H1 (cell line): ENCODE results near the gene FAM227B. TPM values are rescaled to one million over a fixed set of nuclear protein-coding genes. Genes with fewer than 3 reads are reported as not detected.

Experiments used
- CTCF ChIA-PET: fragments of 300-600 bp; sonication (Branson Sonifier 250); formaldehyde crosslinking; loops from one replicate; lab custom pipeline; 2021; ENCODE audit not compliant: partially characterized antibody; lab: Charles Lee
- POLR2A ChIA-PET: fragments of 300-600 bp; sonication (Branson Sonifier 250); formaldehyde crosslinking; loops from one replicate; lab custom pipeline; 2021; ENCODE audit warnings: inconsistent platforms; ENCODE audit not compliant: partially characterized antibody; lab: Charles Lee
- DNase-seq, 2 experiments: peaks; one replicate each; pipeline versions ENCODE4 v3.0.0 to v3.0.0-alpha.2; 2010 to 2022; ENCODE audit warnings: low spot score in 2 of 2, low read depth in 1 of 2, mixed read lengths in 1 of 2
- FAIRE-seq: peaks from 2 replicates; lab custom pipeline; 2011; peaks lifted over from hg19 to GRCh38; lab: Jason Lieb, UNC
- H2AFZ ChIP-seq: 2 replicates; pipeline ENCODE4 v1.8.1; 2012; ENCODE audit warnings: low read length, inconsistent platforms
- H2AK5ac ChIP-seq: 2 replicates; pipeline ENCODE4 v1.6.1; 2013; ENCODE audit warnings: low read depth, low read length
- H2BK120ac ChIP-seq: replicated peaks from 2 replicates; pipeline ENCODE3; 2013; ENCODE audit warnings: low read depth, low read length, inconsistent platforms
- H2BK12ac ChIP-seq: 2 replicates; pipeline ENCODE4 v1.6.1; 2013; ENCODE audit warnings: low read depth, low read length
- H2BK15ac ChIP-seq: 2 replicates; pipeline ENCODE4 v1.6.1; 2013; ENCODE audit warnings: low read length
- H2BK20ac ChIP-seq: 2 replicates; pipeline ENCODE4 v1.6.1; 2013; ENCODE audit warnings: low read length
- H2BK5ac ChIP-seq: 2 replicates; pipeline ENCODE4 v1.6.1; 2013; ENCODE audit warnings: low read depth, low read length
- H3K14ac ChIP-seq: 2 replicates; pipeline ENCODE4 v1.6.1; 2013; ENCODE audit warnings: inconsistent platforms; ENCODE audit not compliant: insufficient read length
- H3K18ac ChIP-seq: 2 replicates; pipeline ENCODE4 v1.6.1; 2013; ENCODE audit warnings: low read length; ENCODE audit errors: extremely low read depth
- H3K23ac ChIP-seq: 2 replicates; pipeline ENCODE4 v1.6.1; 2013; ENCODE audit warnings: inconsistent platforms; ENCODE audit not compliant: insufficient read length
- H3K23me2 ChIP-seq: 2 replicates; pipeline ENCODE4 v1.6.1; 2013; ENCODE audit warnings: low read depth, low read length
- H3K27ac ChIP-seq: 2 replicates; pipeline ENCODE4 v1.6.1; 2011; ENCODE audit warnings: low read depth, low read length, inconsistent platforms
- H3K27me3 ChIP-seq, 4 experiments: replicated peaks in 1 of 4; 1 replicate in 1 of 4; 2 replicates in 3 of 4; pipeline versions ENCODE4 v1.6.1 to v1.8.1; 2011 to 2013; ENCODE audit warnings: low read length in 3 of 4, mild to moderate bottlenecking in 3 of 4, inconsistent platforms in 2 of 4, mixed read lengths in 2 of 4, moderate library complexity in 1 of 4; ENCODE audit not compliant: control insufficient read depth in 3 of 4, insufficient read depth in 3 of 4; ENCODE audit errors: extremely low read depth in 1 of 4
- H3K36me3 ChIP-seq, 4 experiments: 2 replicates each; pipeline versions ENCODE4 v1.6.1 to v1.8.1; 2011 to 2013; ENCODE audit warnings: mild to moderate bottlenecking in 4 of 4, low read length in 3 of 4, moderate library complexity in 2 of 4, control low read depth in 1 of 4, inconsistent platforms in 1 of 4; ENCODE audit not compliant: insufficient read depth in 4 of 4, control insufficient read depth in 2 of 4
- H3K4ac ChIP-seq: replicated peaks from 2 replicates; pipeline ENCODE3; 2013; ENCODE audit warnings: low read length, low read depth, mixed read lengths, inconsistent platforms; ENCODE audit not compliant: insufficient read length
- H3K4me1 ChIP-seq, 4 experiments: replicated peaks in 1 of 4; 1 replicate in 1 of 4; 2 replicates in 3 of 4; pipeline versions ENCODE4 v1.6.1 to v1.8.1; 2011 to 2013; ENCODE audit warnings: low read length in 3 of 4, inconsistent platforms in 2 of 4, mixed read lengths in 1 of 4; ENCODE audit not compliant: insufficient read depth in 4 of 4, control insufficient read depth in 3 of 4
- H3K4me2 ChIP-seq, 2 experiments: 2 replicates each; pipeline versions ENCODE4 v1.6.1 to v1.8.1; 2011 to 2013; ENCODE audit warnings: low read depth in 2 of 2, low read length in 2 of 2, control low read depth in 1 of 2, inconsistent platforms in 1 of 2, mild to moderate bottlenecking in 1 of 2; ENCODE audit not compliant: insufficient read depth in 1 of 2
- H3K4me3 ChIP-seq, 4 experiments: fragments of 200-600, 300-600 bp in 1 of 4; sonication (generic), shearing (Covaris generic), sonication (Bioruptor Twin) in 1 of 4; 2 replicates each; pipeline versions ENCODE4 v1.5.1 to v1.8.1; 2011 to 2016; ENCODE audit warnings: low read length in 4 of 4, low read depth in 3 of 4, control low read depth in 2 of 4, inconsistent platforms in 2 of 4, mild to moderate bottlenecking in 2 of 4, mixed read lengths in 1 of 4, moderate library complexity in 1 of 4; ENCODE audit not compliant: insufficient read depth in 2 of 4; ENCODE audit errors: extremely low read depth in 1 of 4
- H3K56ac ChIP-seq: replicated peaks from 2 replicates; pipeline ENCODE3; 2013; ENCODE audit warnings: low read depth, mild to moderate bottlenecking, mixed read lengths, low read length, inconsistent platforms; ENCODE audit not compliant: insufficient read length
- H3K79me1 ChIP-seq: 2 replicates; pipeline ENCODE4 v1.6.1; 2013; ENCODE audit warnings: low read depth, low read length, control low read depth
- H3K79me2 ChIP-seq, 2 experiments: 2 replicates each; pipeline versions ENCODE4 v1.6.1 to v1.8.1; 2012 to 2013; ENCODE audit warnings: low read length in 2 of 2, mild to moderate bottlenecking in 2 of 2, inconsistent platforms in 1 of 2; ENCODE audit not compliant: insufficient read depth in 2 of 2, control insufficient read depth in 1 of 2
- H3K9ac ChIP-seq, 4 experiments: replicated peaks in 1 of 4; 1 replicate in 1 of 4; 2 replicates in 3 of 4; pipeline versions ENCODE4 v1.6.1 to v1.8.1; 2011 to 2013; ENCODE audit warnings: low read depth in 3 of 4, low read length in 3 of 4, control low read depth in 2 of 4, mild to moderate bottlenecking in 2 of 4, moderate library complexity in 2 of 4, inconsistent platforms in 1 of 4; ENCODE audit errors: extremely low read depth in 1 of 4
- H3K9me3 ChIP-seq, 2 experiments: 2 replicates each; pipeline versions ENCODE4 v1.6.1 to v1.8.1; 2012 to 2013; ENCODE audit warnings: mild to moderate bottlenecking in 2 of 2, moderate library complexity in 2 of 2, control low read depth in 1 of 2, inconsistent platforms in 1 of 2, low read depth in 1 of 2, low read length in 1 of 2, mixed read lengths in 1 of 2; ENCODE audit not compliant: insufficient read depth in 2 of 2
- H4K20me1 ChIP-seq, 2 experiments: replicated peaks in 1 of 2; 2 replicates each; pipeline versions ENCODE3 to v1.8.1; 2011 to 2013; ENCODE audit warnings: inconsistent platforms in 2 of 2, low read length in 2 of 2, mild to moderate bottlenecking in 1 of 2; ENCODE audit not compliant: insufficient read depth in 2 of 2, control insufficient read depth in 1 of 2
- H4K5ac ChIP-seq: 2 replicates; pipeline ENCODE4 v1.6.1; 2013; ENCODE audit warnings: low read length, low read depth, mixed read lengths, inconsistent platforms; ENCODE audit not compliant: insufficient read length
- H4K8ac ChIP-seq: 2 replicates; pipeline ENCODE4 v1.8.0; 2013; ENCODE audit warnings: mild to moderate bottlenecking, moderate library complexity, low read length, inconsistent platforms; ENCODE audit not compliant: insufficient read depth; ENCODE audit errors: extremely low read depth
- H4K91ac ChIP-seq: replicated peaks from 2 replicates; pipeline ENCODE3; 2013; ENCODE audit warnings: low read length, mixed read lengths, inconsistent platforms; ENCODE audit not compliant: insufficient read length
- CBX5 ChIP-seq: fragments of 300-800, 300-1000 bp; sonication (generic); IDR thresholded peaks from 2 replicates; pipeline ENCODE4 v1.7.1; 2016; ENCODE audit warnings: antibody characterized with exemption, low read length, low read depth
- KDM5A ChIP-seq: fragments of 200-600 bp; IDR thresholded peaks from 2 replicates; pipeline ENCODE4 v1.7.1; 2012; ENCODE audit warnings: mild to moderate bottlenecking, low read length, inconsistent platforms, mixed read lengths
- MAFK ChIP-seq: IDR thresholded peaks from 2 replicates; pipeline ENCODE4 v1.6.1; 2012; ENCODE audit warnings: low read depth, mild to moderate bottlenecking, improper control_type of control experiment, low read length
- SP2 ChIP-seq: IDR thresholded peaks from 2 replicates; pipeline ENCODE4 v1.6.1; 2012; ENCODE audit warnings: mild to moderate bottlenecking, low read length, inconsistent platforms
- WGBS, 2 experiments: shearing (Covaris generic) in 1 of 2; methylation state at CpG; one replicate each; pipeline versions ENCODE4 v1.1.6 to v1.1.7; 2013 to 2015; ENCODE audit warnings: low lambda C conversion rate in 2 of 2, mixed read lengths in 2 of 2, inconsistent platforms in 1 of 2, low coverage in 1 of 2, missing lambda C conversion rate in 1 of 2; ENCODE audit not compliant: insufficient replicate concordance in 2 of 2, insufficient coverage in 1 of 2, insufficient read length in 1 of 2; ENCODE audit errors: extremely low coverage in 1 of 2, missing lambda C conversion rate in 1 of 2; 5-methylcytosine and 5-hydroxymethylcytosine counted together
- polyA plus RNA-seq, 7 experiments: library from polyadenylated mRNA; depleted of rRNA in 3 of 7; stranded (reverse) in 5 of 7; unstranded in 2 of 7; fragments of >200 nt in 5 of 7; fragments of 200-250 nt in 2 of 7; gene quantifications; 1 replicate in 5 of 7; 2 replicates in 1 of 7; 4 replicates in 1 of 7; pipeline versions ENCODE4 v1.2.1 to v1.2.3, GENCODE V29; 2011 to 2013; ENCODE audit warnings: missing spikeins in 2 of 7, mixed read lengths in 2 of 7
- total RNA-seq: library from RNA; stranded (reverse); fragmentation: NEBNext Ultra II Directional; extraction: Animal tissue kit (Norgen Biotek cat#: 25700); gene quantifications from 2 replicates; pipeline ENCODE4 v1.2.1, GENCODE V29; 2021
- TF ChIP-seq, protein P1 (sequence below): IDR thresholded peaks from 2 replicates; pipeline ENCODE4 v1.6.1; 2012; ENCODE audit warnings: inconsistent platforms
- TF ChIP-seq, protein P2 (sequence below): IDR thresholded peaks from 2 replicates; pipeline ENCODE4 v1.6.1; 2011; ENCODE audit warnings: low read length, improper control_type of control experiment
- TF ChIP-seq, protein P3 (sequence below): IDR thresholded peaks from 2 replicates; pipeline ENCODE4 v1.6.1; 2012; ENCODE audit warnings: low read length, inconsistent platforms

The FAM227B gene
- total and polyA plus RNA-seq, 2 of the 8 experiments (the other 6 are each of a cell fraction or from before 2014, with no cell fraction given), result 4.0 to 6.5 TPM

DNA sequence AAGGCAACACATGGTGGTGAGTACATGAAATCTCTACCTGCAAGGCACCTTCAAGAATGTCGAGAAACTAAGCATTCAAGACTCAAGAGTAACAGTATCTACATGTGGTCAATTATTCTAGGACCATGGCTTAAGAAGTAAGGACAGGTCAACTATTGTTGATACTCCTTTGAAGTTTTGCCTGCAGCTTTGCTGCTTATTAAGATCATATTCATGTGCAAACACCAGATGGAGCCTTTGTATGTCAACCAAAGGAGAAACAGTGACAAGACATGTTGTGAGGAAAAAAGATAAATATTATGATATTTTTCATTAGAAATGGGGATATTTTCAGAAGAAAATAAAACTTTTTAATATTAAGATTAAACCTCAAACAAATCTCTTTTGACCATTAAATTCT is 249.8 kb downstream of the FAM227B start:
- Histone ChIP-seq H3K23ac (no peak overlapping the region), H3K4me3 (no peak overlapping the region), H2BK120ac (no peak overlapping the region), H3K27me3 (no peaks in the 10 kb centered on the region), H3K23me2 (no peaks in the 10 kb centered on the region), H3K79me1 (no peaks in the 10 kb centered on the region), H2BK12ac (no peak overlapping the region), H3K79me2 (no peaks in the 10 kb centered on the region), H3K9ac (no peak overlapping the region), H4K20me1 (no peaks in the 10 kb centered on the region), H4K8ac (no peak overlapping the region), H4K91ac (no peak overlapping the region), H2BK5ac (no peak overlapping the region), H3K56ac (no peak overlapping the region), H2BK20ac (no peak overlapping the region), H3K36me3 (no peaks in the 10 kb centered on the region), H3K9me3 (no peaks in the 10 kb centered on the region), H3K4me1 (peaks cover 0 to 2% (median 1%) of the 10 kb centered on the region in 4 experiments; a peak in 3 of 7 replicates), H3K4ac (no peak overlapping the region), H3K27ac (no peak overlapping the region), H2AK5ac (no peak overlapping the region), H3K4me2 (no peak overlapping the region), H3K14ac (no peak overlapping the region), H3K18ac (no peak overlapping the region), H2BK15ac (no peak overlapping the region), H4K5ac (no peak overlapping the region), H2AFZ (no peak overlapping the region)
- DNase-seq (no peak), FAIRE-seq (no peak)
- CTCF ChIA-PET, result no interaction called here
- WGBS, 2 experiments, result 94% methylated on average over 1 of the region's 1 CpG; no CpG with 5 or more reads in 1 of the 2 experiments
- POLR2A ChIA-PET, result no interaction called here
- TF ChIP-seq MAFK, result no peak
- TF ChIP-seq, protein P1, sequence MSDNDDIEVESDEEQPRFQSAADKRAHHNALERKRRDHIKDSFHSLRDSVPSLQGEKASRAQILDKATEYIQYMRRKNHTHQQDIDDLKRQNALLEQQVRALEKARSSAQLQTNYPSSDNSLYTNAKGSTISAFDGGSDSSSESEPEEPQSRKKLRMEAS, result no peak
- TF ChIP-seq KDM5A, result no peak
- TF ChIP-seq, protein P2, sequence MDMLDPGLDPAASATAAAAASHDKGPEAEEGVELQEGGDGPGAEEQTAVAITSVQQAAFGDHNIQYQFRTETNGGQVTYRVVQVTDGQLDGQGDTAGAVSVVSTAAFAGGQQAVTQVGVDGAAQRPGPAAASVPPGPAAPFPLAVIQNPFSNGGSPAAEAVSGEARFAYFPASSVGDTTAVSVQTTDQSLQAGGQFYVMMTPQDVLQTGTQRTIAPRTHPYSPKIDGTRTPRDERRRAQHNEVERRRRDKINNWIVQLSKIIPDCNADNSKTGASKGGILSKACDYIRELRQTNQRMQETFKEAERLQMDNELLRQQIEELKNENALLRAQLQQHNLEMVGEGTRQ, result no peak
- no peak for TF ChIP-seq CBX5
- TF ChIP-seq SP2, result no peak
- TF ChIP-seq, protein P3, sequence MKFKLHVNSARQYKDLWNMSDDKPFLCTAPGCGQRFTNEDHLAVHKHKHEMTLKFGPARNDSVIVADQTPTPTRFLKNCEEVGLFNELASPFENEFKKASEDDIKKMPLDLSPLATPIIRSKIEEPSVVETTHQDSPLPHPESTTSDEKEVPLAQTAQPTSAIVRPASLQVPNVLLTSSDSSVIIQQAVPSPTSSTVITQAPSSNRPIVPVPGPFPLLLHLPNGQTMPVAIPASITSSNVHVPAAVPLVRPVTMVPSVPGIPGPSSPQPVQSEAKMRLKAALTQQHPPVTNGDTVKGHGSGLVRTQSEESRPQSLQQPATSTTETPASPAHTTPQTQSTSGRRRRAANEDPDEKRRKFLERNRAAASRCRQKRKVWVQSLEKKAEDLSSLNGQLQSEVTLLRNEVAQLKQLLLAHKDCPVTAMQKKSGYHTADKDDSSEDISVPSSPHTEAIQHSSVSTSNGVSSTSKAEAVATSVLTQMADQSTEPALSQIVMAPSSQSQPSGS, result no peak
